Kidney (tissue), 14 donors: ENCODE measurements around the gene IMMP2L. TPM values are rescaled to one million over a fixed set of nuclear protein-coding genes. Genes with fewer than 3 reads are reported as not detected.

Source experiments
- DNase-seq, 5 donors: peaks; one replicate each; pipeline ENCODE4 v3.0.0-alpha.2; 2013 to 2020
- FAIRE-seq: peaks from 2 replicates; lab custom pipeline; 2012; peaks lifted over from hg19 to GRCh38; lab: Jason Lieb, UNC
- H3K27ac ChIP-seq, 2 donors: one replicate each; pipeline ENCODE4 v1.7.0; 2013; ENCODE audit warnings: low read depth in 2 of 2, low read length in 2 of 2, inconsistent platforms in 1 of 2
- H3K27me3 ChIP-seq: one replicate; pipeline ENCODE4 v1.7.1; 2013; ENCODE audit warnings: low read length, inconsistent platforms; ENCODE audit not compliant: control insufficient read depth, insufficient read depth
- H3K36me3 ChIP-seq, 3 donors: one replicate each; pipeline versions ENCODE4 v1.7.0 to v1.7.1; 2013; ENCODE audit warnings: low read length in 3 of 3, control low read depth in 1 of 3, inconsistent platforms in 1 of 3; ENCODE audit not compliant: insufficient read depth in 3 of 3, control insufficient read depth in 2 of 3
- H3K4me1 ChIP-seq, 3 donors: one replicate each; pipeline versions ENCODE4 v1.7.0 to v1.7.1; 2013; ENCODE audit warnings: low read length in 3 of 3, inconsistent platforms in 1 of 3, low read depth in 1 of 3; ENCODE audit not compliant: control insufficient read depth in 2 of 3, insufficient read depth in 2 of 3
- H3K4me3 ChIP-seq, 3 donors: one replicate each; pipeline versions ENCODE4 v1.7.0 to v1.8.1; 2013; ENCODE audit warnings: low read length in 3 of 3, control low read depth in 1 of 3, inconsistent platforms in 1 of 3
- H3K9ac ChIP-seq, 3 donors: one replicate each; pipeline versions ENCODE4 v1.7.0 to v1.7.1; 2013; ENCODE audit warnings: low read length in 3 of 3, control low read depth in 1 of 3, inconsistent platforms in 1 of 3
- H3K9me3 ChIP-seq, 3 donors: one replicate each; pipeline versions ENCODE4 v1.7.0 to v1.7.1; 2013; ENCODE audit warnings: low read length in 3 of 3, control low read depth in 1 of 3, inconsistent platforms in 1 of 3; ENCODE audit not compliant: control insufficient read depth in 2 of 3, insufficient read depth in 1 of 3
- intact Hi-C: fragments of 100-400 bp; cut with DNase I; formaldehyde crosslinking; loops from one replicate; pipeline ENCODE4 v1.11.1; 2022
- polyA plus RNA-seq: library from polyadenylated mRNA; stranded (reverse); fragments of 350-450 nt; fragmentation: Illumina TruSeq; extraction: RNeasy Lipid Tissue Mini Kit (QIAGEN cat#74804); gene quantifications from one replicate; pipeline ENCODE4 v1.2.3, GENCODE V29; 2014; ENCODE audit warnings: low read depth, low replicate concordance; ENCODE audit not compliant: insufficient read depth
- total RNA-seq: library from RNA; stranded (reverse); fragmentation: NEBNext Ultra II Directional; extraction: Animal tissue kit (Norgen Biotek cat#: 25700); gene quantifications from one replicate; pipeline ENCODE4 v1.2.1, GENCODE V29; 2021
- TF ChIP-seq, protein P1 (sequence below): IDR thresholded peaks from 3 replicates; pipeline ENCODE4 v1.5.1; 2012; ENCODE audit warnings: mild to moderate bottlenecking, moderate library complexity, borderline replicate concordance; ENCODE audit not compliant: insufficient read depth; ENCODE audit errors: extremely low read depth
- donor health status: control.
- donor health status: control.
- donor health status: control.
- donor health status: control.
- donor health status: control.
- donor health status: DM: yes; HTN: yes; CAD: no.
- donor health status: Normal renal cell carcinoma (clear cell type).

Gene IMMP2L
- total and polyA plus RNA-seq, 2 donors from 2014 or later, result 46.4 to 52.1 TPM

GRCh38 chr7:110645060-110645459 lies 917.2 kb downstream of the IMMP2L start:
- no peaks in the 10 kb centered on the region for H3K36me3 ChIP-seq
- TF ChIP-seq, protein P1, sequence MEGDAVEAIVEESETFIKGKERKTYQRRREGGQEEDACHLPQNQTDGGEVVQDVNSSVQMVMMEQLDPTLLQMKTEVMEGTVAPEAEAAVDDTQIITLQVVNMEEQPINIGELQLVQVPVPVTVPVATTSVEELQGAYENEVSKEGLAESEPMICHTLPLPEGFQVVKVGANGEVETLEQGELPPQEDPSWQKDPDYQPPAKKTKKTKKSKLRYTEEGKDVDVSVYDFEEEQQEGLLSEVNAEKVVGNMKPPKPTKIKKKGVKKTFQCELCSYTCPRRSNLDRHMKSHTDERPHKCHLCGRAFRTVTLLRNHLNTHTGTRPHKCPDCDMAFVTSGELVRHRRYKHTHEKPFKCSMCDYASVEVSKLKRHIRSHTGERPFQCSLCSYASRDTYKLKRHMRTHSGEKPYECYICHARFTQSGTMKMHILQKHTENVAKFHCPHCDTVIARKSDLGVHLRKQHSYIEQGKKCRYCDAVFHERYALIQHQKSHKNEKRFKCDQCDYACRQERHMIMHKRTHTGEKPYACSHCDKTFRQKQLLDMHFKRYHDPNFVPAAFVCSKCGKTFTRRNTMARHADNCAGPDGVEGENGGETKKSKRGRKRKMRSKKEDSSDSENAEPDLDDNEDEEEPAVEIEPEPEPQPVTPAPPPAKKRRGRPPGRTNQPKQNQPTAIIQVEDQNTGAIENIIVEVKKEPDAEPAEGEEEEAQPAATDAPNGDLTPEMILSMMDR, result no peak
- no peaks in the 10 kb centered on the region for H3K4me1 ChIP-seq
- H3K27ac ChIP-seq, result no peak overlapping the region
- H3K9me3 ChIP-seq, result no peaks in the 10 kb centered on the region
- DNase-seq (no peak), FAIRE-seq (no peak)
- intact Hi-C loops, result no loop called here
- H3K27me3 ChIP-seq, result no peaks in the 10 kb centered on the region
- no peak overlapping the region for H3K4me3 ChIP-seq
- no peak overlapping the region for H3K9ac ChIP-seq

- FAIRE-seq, result no peak
Measured at GRCh38 chr7:110637252-110637651, 925.0 kb downstream of the IMMP2L start.

DNA sequence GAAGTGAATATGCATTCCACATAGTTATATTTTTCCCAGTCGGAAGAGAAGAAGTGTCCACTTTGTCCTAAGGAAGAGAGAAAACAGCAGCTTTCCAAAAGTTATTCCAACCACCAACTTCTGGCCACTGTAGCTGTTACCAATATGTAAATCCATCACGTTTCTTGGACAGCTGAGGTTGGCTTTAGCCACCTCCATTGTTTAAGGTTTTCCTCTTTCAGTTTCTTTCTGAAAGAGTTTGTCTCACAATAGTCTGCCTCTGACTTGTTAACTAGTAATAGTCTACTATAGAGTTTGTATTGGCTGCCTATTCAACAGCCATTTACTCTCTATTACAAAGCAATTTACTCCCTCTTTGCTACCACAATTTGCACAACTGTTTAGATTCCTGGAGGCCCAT lies 929.0 kb downstream of the IMMP2L start:
- no peak for DNase-seq
- peaks cover 0 to 4% (median 0%) of the 10 kb centered on the region in 3 donors for H3K9me3 ChIP-seq
- intact Hi-C loops, result no loop called here
- H3K4me3 ChIP-seq, result no peak overlapping the region
- TF ChIP-seq, protein P1, result no peak
- H3K9ac ChIP-seq, result no peak overlapping the region
- H3K36me3 ChIP-seq, result no peaks in the 10 kb centered on the region
- H3K4me1 ChIP-seq, result no peaks in the 10 kb centered on the region
- FAIRE-seq, result no peak
- H3K27me3 ChIP-seq, result no peaks in the 10 kb centered on the region
- no peak overlapping the region for H3K27ac ChIP-seq

More at GRCh38 chr7:110637252-110637651, 925.0 kb downstream of the IMMP2L start:
- Histone ChIP-seq H3K36me3 (no peaks in the 10 kb centered on the region), H3K4me3 (no peak overlapping the region), H3K9me3 (peaks cover 0 to 4% (median 0%) of the 10 kb centered on the region in 3 donors), H3K27ac (no peak overlapping the region), H3K4me1 (no peaks in the 10 kb centered on the region), H3K27me3 (no peaks in the 10 kb centered on the region), H3K9ac (no peak overlapping the region)
- no peak for DNase-seq
- TF ChIP-seq, protein P1, result no peak
- intact Hi-C loops, result no loop called here

DNA sequence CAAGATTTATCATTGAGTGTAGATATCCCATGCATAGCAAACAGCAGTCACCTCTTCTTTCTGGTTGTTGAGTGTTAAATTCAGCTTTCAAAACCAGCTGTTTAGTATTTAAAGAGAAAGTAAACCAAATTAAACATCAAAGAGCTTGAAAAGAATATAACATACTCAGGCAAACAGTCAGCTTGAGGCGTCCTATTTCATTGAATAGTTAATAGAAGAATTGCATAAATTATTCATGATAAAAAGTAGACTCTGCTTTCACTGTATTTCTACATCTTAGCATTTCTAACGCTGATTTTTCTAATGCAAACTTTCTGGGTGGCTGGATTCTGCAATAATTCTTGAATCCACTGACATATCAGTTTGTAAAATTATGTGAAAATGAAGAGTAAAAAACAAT lies 935.9 kb downstream of the IMMP2L start:
- DNase-seq (no peak), FAIRE-seq (no peak)
- H3K27me3 ChIP-seq, result no peaks in the 10 kb centered on the region
- no peaks in the 10 kb centered on the region for H3K36me3 ChIP-seq
- H3K9ac ChIP-seq, result no peak overlapping the region
- H3K27ac ChIP-seq, result no peak overlapping the region
- no peaks in the 10 kb centered on the region for H3K4me1 ChIP-seq
- H3K4me3 ChIP-seq, result no peak overlapping the region
- TF ChIP-seq, protein P1, result no peak
- no peaks in the 10 kb centered on the region for H3K9me3 ChIP-seq
- intact Hi-C loops, result no loop called here
